PFSK-1 (cell line): Measurements from ENCODE around the gene AKIRIN1.

Source experiments
- FOXP2 ChIP-seq: optimal IDR thresholded peaks from 2 replicates; pipeline ENCODE3; 2011; ENCODE audit warnings: borderline replicate concordance, control low read depth, inconsistent platforms; ENCODE audit not compliant: insufficient read depth; ENCODE audit errors: extremely low read length, extremely low read depth
- POLR2AphosphoS5 ChIP-seq: IDR thresholded peaks from 2 replicates; pipeline ENCODE4 v1.6.1; 2012; ENCODE audit warnings: low read depth, mild to moderate bottlenecking, control low read depth, low read length, moderate library complexity
- REST ChIP-seq, 2 experiments: IDR thresholded peaks; 2 replicates each; pipeline versions ENCODE4 v1.6.1 to v1.8.0; 2011 to 2012; ENCODE audit warnings: low read depth in 2 of 2, low read length in 2 of 2, control low read depth in 1 of 2, inconsistent platforms in 1 of 2, mild to moderate bottlenecking in 1 of 2, moderate library complexity in 1 of 2; ENCODE audit not compliant: insufficient read depth in 1 of 2
- SIN3A ChIP-seq: IDR thresholded peaks from 2 replicates; pipeline ENCODE4 v1.6.1; 2012; ENCODE audit warnings: mild to moderate bottlenecking, low read length, moderate library complexity, borderline replicate concordance; ENCODE audit not compliant: insufficient read depth
- TAF1 ChIP-seq: IDR thresholded peaks from 2 replicates; pipeline ENCODE4 v1.6.1; 2012; ENCODE audit warnings: low read length, control low read depth, borderline replicate concordance; ENCODE audit not compliant: insufficient read depth

The AKIRIN1 gene

GRCh38 chr1:39046613-39047210, 55.6 kb downstream of the AKIRIN1 start:
- TF ChIP-seq FOXP2 (no peak), SIN3A (no peak), POLR2AphosphoS5 (no peak), REST (IDR thresholded peaks at IDR 0.05; ENCODE audit: insufficient read depth in 1 of 2, low read depth in 2 of 2, low read length in 2 of 2) (no peak), TAF1 (no peak)

GRCh38 chr1:39047374-39048229, 56.5 kb downstream of the AKIRIN1 start:
- no peak for TF ChIP-seq FOXP2
- TF ChIP-seq POLR2AphosphoS5 = no peak
- TF ChIP-seq TAF1 = no peak
- TF ChIP-seq SIN3A = no peak
- no peak for TF ChIP-seq REST (IDR thresholded peaks at IDR 0.05; ENCODE audit: insufficient read depth in 1 of 2, low read depth in 2 of 2, low read length in 2 of 2)

GRCh38 chr1:39048745-39049370, 57.8 kb downstream of the AKIRIN1 start:
- TF ChIP-seq REST (IDR thresholded peaks at IDR 0.05; ENCODE audit: insufficient read depth in 1 of 2, low read depth in 2 of 2, low read length in 2 of 2) = no peak
- no peak for TF ChIP-seq TAF1
- TF ChIP-seq SIN3A = no peak
- no peak for TF ChIP-seq FOXP2
- no peak for TF ChIP-seq POLR2AphosphoS5

GRCh38 chr1:39050001-39050400, 58.9 kb downstream of the AKIRIN1 start:
- no peak for TF ChIP-seq FOXP2

GRCh38 chr1:39051956-39052355, 60.9 kb downstream of the AKIRIN1 start:
- TF ChIP-seq SIN3A (no peak), POLR2AphosphoS5 (no peak), TAF1 (no peak), FOXP2 (no peak), REST (IDR thresholded peaks at IDR 0.05; ENCODE audit: insufficient read depth in 1 of 2, low read depth in 2 of 2, low read length in 2 of 2) (no peak)
